Measurements from ENCODE around the gene HACL1.

- TF ChIP-seq CTCF (IDR thresholded peaks at IDR 0.05 in 2 of 3, conservative IDR thresholded peaks at IDR 0.05 in 1 of 3; ENCODE audit: borderline replicate concordance in 1 of 3, insufficient read depth in 1 of 3, low read depth in 2 of 3, low read length in 2 of 3), result no peak
- TF ChIP-seq REST (IDR thresholded peaks at IDR 0.05; ENCODE audit: low read depth), result no peak
- no peak for TF ChIP-seq ZNF274 (IDR thresholded peaks at IDR 0.05; ENCODE audit: low read depth, low read length)
- TF ChIP-seq POLR2A (IDR thresholded peaks at IDR 0.05; ENCODE audit: borderline replicate concordance, extremely low read depth, insufficient read depth, insufficient read length), result no peak
- TF ChIP-seq ZBTB33 (IDR thresholded peaks at IDR 0.05; ENCODE audit: extremely low read depth, insufficient replicate concordance, low read length), result no peak
- no peak for TF ChIP-seq FOSL1 (IDR thresholded peaks at IDR 0.05; ENCODE audit: low read depth)
Observed at GRCh38 chr3:15649341-15649740, 48.0 kb upstream of the HACL1 start.
